ENCODE results near the gene C10orf67. TPM values are rescaled to one million over a fixed set of nuclear protein-coding genes. Genes with fewer than 3 reads are reported as not detected.

Gene C10orf67
- total and polyA plus RNA-seq, 2 experiments from 2014 or later: 0.16 TPM; not detected in 1

DNA sequence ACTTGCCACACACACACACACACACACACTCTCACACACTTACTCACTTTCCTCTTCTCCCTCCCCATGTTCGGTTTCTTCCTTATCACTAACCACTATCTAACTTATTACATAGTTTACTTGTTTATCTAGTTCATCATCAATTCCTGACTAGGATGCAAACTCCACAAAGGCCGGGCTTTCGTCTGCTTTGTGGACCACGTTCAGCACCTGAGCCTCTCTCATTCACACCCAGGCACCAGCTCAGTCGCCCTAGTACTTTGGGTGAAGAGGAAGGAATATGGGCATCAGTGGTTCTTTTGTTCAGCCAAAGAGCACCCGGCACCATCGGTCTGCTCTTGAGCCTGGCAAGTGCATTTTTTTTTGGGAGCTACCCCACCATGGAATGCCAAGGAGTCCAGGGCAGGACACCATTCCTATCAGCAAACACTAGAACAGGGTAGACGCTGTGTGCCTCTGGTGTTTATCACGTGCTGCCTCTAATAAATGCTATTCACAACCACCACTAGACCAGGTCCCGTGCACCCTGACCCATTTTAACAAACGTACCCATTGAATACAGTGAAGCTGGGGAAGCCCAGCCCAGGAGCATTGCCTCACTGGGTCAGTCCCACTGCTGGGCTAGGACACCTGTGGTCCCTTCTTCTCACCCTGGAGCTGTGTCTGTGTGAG, 2.2 kb downstream of the C10orf67 start (continued):
- TF ChIP-seq, protein P1, sequence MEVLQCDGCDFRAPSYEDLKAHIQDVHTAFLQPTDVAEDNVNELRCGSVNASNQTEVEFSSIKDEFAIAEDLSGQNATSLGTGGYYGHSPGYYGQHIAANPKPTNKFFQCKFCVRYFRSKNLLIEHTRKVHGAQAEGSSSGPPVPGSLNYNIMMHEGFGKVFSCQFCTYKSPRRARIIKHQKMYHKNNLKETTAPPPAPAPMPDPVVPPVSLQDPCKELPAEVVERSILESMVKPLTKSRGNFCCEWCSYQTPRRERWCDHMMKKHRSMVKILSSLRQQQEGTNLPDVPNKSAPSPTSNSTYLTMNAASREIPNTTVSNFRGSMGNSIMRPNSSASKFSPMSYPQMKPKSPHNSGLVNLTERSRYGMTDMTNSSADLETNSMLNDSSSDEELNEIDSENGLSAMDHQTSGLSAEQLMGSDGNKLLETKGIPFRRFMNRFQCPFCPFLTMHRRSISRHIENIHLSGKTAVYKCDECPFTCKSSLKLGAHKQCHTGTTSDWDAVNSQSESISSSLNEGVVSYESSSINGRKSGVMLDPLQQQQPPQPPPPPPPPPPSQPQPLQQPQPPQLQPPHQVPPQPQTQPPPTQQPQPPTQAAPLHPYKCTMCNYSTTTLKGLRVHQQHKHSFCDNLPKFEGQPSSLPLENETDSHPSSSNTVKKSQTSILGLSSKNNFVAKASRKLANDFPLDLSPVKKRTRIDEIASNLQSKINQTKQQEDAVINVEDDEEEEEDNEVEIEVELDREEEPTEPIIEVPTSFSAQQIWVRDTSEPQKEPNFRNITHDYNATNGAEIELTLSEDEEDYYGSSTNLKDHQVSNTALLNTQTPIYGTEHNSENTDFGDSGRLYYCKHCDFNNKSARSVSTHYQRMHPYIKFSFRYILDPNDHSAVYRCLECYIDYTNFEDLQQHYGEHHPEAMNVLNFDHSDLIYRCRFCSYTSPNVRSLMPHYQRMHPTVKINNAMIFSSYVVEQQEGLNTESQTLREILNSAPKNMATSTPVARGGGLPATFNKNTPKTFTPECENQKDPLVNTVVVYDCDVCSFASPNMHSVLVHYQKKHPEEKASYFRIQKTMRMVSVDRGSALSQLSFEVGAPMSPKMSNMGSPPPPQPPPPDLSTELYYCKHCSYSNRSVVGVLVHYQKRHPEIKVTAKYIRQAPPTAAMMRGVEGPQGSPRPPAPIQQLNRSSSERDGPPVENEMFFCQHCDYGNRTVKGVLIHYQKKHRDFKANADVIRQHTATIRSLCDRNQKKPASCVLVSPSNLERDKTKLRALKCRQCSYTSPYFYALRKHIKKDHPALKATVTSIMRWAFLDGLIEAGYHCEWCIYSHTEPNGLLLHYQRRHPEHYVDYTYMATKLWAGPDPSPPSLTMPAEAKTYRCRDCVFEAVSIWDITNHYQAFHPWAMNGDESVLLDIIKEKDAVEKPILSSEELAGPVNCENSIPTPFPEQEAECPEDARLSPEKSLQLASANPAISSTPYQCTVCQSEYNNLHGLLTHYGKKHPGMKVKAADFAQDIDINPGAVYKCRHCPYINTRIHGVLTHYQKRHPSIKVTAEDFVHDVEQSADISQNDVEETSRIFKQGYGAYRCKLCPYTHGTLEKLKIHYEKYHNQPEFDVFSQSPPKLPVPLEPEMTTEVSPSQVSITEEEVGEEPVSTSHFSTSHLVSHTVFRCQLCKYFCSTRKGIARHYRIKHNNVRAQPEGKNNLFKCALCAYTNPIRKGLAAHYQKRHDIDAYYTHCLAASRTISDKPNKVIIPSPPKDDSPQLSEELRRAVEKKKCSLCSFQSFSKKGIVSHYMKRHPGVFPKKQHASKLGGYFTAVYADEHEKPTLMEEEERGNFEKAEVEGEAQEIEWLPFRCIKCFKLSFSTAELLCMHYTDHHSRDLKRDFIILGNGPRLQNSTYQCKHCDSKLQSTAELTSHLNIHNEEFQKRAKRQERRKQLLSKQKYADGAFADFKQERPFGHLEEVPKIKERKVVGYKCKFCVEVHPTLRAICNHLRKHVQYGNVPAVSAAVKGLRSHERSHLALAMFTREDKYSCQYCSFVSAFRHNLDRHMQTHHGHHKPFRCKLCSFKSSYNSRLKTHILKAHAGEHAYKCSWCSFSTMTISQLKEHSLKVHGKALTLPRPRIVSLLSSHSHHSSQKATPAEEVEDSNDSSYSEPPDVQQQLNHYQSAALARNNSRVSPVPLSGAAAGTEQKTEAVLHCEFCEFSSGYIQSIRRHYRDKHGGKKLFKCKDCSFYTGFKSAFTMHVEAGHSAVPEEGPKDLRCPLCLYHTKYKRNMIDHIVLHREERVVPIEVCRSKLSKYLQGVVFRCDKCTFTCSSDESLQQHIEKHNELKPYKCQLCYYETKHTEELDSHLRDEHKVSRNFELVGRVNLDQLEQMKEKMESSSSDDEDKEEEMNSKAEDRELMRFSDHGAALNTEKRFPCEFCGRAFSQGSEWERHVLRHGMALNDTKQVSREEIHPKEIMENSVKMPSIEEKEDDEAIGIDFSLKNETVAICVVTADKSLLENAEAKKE (CRISPR knock-in tag; IDR thresholded peaks at IDR 0.05): no peak
- no peak for TF ChIP-seq ZNF114 (CRISPR knock-in tag; IDR thresholded peaks at IDR 0.05)
- TF ChIP-seq POLR2AphosphoS5 (IDR thresholded peaks at IDR 0.05; ENCODE audit: low read depth): no peak

DNA sequence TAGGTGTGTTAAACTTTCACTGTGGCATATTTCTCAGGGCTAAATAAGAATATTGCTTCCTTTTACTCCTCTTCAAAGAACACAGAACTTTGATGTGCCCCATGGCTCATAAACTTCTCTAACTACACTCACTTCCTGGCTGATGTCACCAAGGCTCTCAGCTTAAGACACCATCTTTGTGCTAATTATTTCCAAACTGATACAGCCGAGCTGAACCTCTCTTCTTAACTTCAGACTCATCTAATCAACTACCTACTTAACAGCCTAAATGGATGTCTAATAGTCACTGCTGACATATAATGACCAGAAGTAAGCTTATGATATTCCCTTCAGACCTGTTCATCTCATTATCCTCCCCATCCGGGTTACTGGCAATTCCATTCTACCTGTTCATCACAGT, 3.6 kb downstream of the C10orf67 start:
- Mint-ChIP-seq H3K36me3 (ENCODE audit: low read depth) (no peaks in the 10 kb centered on the region), H3K27ac (no peak overlapping the region), H3K4me3 (no peak overlapping the region), H3K27me3 (ENCODE audit: insufficient read depth, low read depth, poor library complexity) (peaks cover 11% of the 10 kb centered on the region), H3K4me1 (peaks cover 8% of the 10 kb centered on the region), H3K9me3 (no peaks in the 10 kb centered on the region)
- Histone ChIP-seq H4K20me1 (replicated peaks; ENCODE audit: insufficient read depth) (no peaks in the 10 kb centered on the region), H3K27me3 (ENCODE audit: insufficient read depth) (peaks cover 32% of the 10 kb centered on the region), H3K27ac (ENCODE audit: low read depth) (no peak overlapping the region), H3K79me2 (replicated peaks; ENCODE audit: insufficient read depth) (no peaks in the 10 kb centered on the region), H3K4me2 (no peak overlapping the region), H3K36me3 (ENCODE audit: insufficient read depth) (no peaks in the 10 kb centered on the region), H3F3A (replicated peaks; ENCODE audit: low read depth) (no peaks in the 10 kb centered on the region), H3K9me2 (ENCODE audit: insufficient read depth) (no peaks in the 10 kb centered on the region), H3K4me3 (no peak overlapping the region), H3K4me1 (ENCODE audit: insufficient read depth) (peaks cover 14% of the 10 kb centered on the region), H2AFZ (no peak overlapping the region)
- no peak for ATAC-seq
- no peak for DNase-seq (ENCODE audit: low spot score)
- TF ChIP-seq NANOG (IDR thresholded peaks at IDR 0.05; ENCODE audit: borderline replicate concordance) (no peak), POLR2AphosphoS5 (IDR thresholded peaks at IDR 0.05; ENCODE audit: low read depth) (no peak), STAT1 (IDR thresholded peaks at IDR 0.05; ENCODE audit: unreplicated experiment) (no peak), EZH2phosphoT487 (IDR thresholded peaks at IDR 0.05; ENCODE audit: unreplicated experiment) (no peak), ZNF331 (CRISPR knock-in tag; IDR thresholded peaks at IDR 0.05; ENCODE audit: low read depth) (no peak), JUNB (IDR thresholded peaks at IDR 0.05; ENCODE audit: unreplicated experiment) (no peak), ZNF114 (CRISPR knock-in tag; IDR thresholded peaks at IDR 0.05) (no peak)
- TF ChIP-seq, protein P2, sequence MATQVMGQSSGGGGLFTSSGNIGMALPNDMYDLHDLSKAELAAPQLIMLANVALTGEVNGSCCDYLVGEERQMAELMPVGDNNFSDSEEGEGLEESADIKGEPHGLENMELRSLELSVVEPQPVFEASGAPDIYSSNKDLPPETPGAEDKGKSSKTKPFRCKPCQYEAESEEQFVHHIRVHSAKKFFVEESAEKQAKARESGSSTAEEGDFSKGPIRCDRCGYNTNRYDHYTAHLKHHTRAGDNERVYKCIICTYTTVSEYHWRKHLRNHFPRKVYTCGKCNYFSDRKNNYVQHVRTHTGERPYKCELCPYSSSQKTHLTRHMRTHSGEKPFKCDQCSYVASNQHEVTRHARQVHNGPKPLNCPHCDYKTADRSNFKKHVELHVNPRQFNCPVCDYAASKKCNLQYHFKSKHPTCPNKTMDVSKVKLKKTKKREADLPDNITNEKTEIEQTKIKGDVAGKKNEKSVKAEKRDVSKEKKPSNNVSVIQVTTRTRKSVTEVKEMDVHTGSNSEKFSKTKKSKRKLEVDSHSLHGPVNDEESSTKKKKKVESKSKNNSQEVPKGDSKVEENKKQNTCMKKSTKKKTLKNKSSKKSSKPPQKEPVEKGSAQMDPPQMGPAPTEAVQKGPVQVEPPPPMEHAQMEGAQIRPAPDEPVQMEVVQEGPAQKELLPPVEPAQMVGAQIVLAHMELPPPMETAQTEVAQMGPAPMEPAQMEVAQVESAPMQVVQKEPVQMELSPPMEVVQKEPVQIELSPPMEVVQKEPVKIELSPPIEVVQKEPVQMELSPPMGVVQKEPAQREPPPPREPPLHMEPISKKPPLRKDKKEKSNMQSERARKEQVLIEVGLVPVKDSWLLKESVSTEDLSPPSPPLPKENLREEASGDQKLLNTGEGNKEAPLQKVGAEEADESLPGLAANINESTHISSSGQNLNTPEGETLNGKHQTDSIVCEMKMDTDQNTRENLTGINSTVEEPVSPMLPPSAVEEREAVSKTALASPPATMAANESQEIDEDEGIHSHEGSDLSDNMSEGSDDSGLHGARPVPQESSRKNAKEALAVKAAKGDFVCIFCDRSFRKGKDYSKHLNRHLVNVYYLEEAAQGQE (IDR thresholded peaks at IDR 0.05; ENCODE audit: unreplicated experiment): no peak
- TF ChIP-seq, protein P3, sequence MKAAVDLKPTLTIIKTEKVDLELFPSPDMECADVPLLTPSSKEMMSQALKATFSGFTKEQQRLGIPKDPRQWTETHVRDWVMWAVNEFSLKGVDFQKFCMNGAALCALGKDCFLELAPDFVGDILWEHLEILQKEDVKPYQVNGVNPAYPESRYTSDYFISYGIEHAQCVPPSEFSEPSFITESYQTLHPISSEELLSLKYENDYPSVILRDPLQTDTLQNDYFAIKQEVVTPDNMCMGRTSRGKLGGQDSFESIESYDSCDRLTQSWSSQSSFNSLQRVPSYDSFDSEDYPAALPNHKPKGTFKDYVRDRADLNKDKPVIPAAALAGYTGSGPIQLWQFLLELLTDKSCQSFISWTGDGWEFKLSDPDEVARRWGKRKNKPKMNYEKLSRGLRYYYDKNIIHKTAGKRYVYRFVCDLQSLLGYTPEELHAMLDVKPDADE (IDR thresholded peaks at IDR 0.05): no peak
